ENCODE measurements around the gene ARID5B. TPM values are rescaled to one million over a fixed set of nuclear protein-coding genes. Genes with fewer than 3 reads are reported as not detected.

ARID5B gene
- total and polyA plus RNA-seq, 2 of the 4 experiments (the other 2 are of a cell fraction) = 41.0 to 125 TPM

DNA sequence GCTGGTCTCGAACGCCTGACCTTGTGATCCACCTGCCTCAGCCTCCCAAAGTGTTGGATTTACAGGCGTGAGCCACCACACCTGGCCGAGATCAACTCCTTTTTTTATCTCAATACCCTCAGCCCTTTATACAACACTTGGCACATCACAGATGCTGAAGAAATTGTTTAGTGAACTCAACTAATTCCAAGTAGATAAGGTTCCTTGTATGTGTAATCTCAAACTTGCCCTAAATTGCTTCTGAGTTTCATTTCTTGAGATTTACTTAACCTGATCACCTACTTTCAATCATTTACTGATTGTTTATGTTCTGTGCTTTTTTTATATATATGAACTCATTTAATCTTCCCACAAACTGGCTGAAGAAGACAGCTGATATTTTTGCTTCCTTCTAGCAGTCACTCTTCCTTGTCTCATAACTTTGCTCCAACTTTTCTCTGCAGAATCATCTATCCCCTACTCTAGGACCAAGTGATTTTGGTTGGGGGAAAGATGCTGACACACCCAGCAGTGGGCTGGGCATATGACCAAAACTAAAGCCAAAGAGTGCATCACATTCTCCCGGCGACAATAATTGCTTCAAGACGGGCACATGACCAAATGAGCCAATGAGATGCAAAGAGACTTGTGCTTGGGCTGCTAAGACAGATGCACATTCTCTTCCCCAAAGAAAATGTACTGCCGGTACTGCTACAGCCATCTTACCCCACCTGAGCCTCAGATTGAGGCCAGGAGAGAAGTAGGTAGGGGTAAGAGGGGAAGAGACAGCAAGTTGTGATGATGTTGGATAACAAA lies 40.3 kb upstream of the ARID5B start:
- peak overlapping the region; percentile 9 for H2AFZ ChIP-seq (replicated peaks; ENCODE audit: low read length, poor library complexity)
- CTCF ChIA-PET = interaction anchor here (0.7 to 1.4 kb wide), 2 partner anchors 11 to 289 kb away, joined by 3 read pairs; no protein-coding TSS in a partner anchor

More for the DNA sequence above, 40.3 kb upstream of the ARID5B start:
- Histone ChIP-seq H3K9ac (ENCODE audit: low read depth, low read length) (no peak overlapping the region), H3K23ac (ENCODE audit: low read depth, low read length) (no peak overlapping the region), H3K36me3 (ENCODE audit: control insufficient read depth, insufficient read depth, low read length) (no peaks in the 10 kb centered on the region), H4K8ac (ENCODE audit: low read depth in 2 of 2, low read length in 2 of 2) (no peak overlapping the region), H4K5ac (ENCODE audit: low read depth, low read length) (no peak overlapping the region), H3K56ac (ENCODE audit: extremely low read depth, insufficient read depth, low read length) (no peak overlapping the region), H2BK5ac (ENCODE audit: low read depth, low read length, poor library complexity, severe bottlenecking) (no peak overlapping the region), H2BK20ac (ENCODE audit: low read depth, low read length) (no peak overlapping the region), H3K18ac (ENCODE audit: low read depth, low read length) (no peak overlapping the region), H4K20me1 (ENCODE audit: insufficient read depth, low read length) (no peaks in the 10 kb centered on the region), H3K79me1 (ENCODE audit: low read depth in 1 of 2, low read length in 2 of 2) (no peaks in the 10 kb centered on the region), H3K9me1 (ENCODE audit: insufficient read depth, low read length) (no peaks in the 10 kb centered on the region), H3K27me3 (ENCODE audit: control insufficient read depth, insufficient read depth, low read length) (no peaks in the 10 kb centered on the region), H3K9me3 (ENCODE audit: control insufficient read depth, insufficient read depth, low read length) (no peaks in the 10 kb centered on the region), H3K14ac (replicated peaks; ENCODE audit: low read depth, low read length) (no peak overlapping the region), H2AK9ac (replicated peaks; ENCODE audit: low read depth, low read length, poor library complexity) (no peak overlapping the region), H3K4me3 (ENCODE audit: insufficient read depth, low read depth, low read length) (no peak overlapping the region), H3K4me1 (ENCODE audit: control insufficient read depth, insufficient read depth, low read length) (no peaks in the 10 kb centered on the region), H3K4me2 (ENCODE audit: low read depth, low read length) (no peak overlapping the region), H4K91ac (ENCODE audit: insufficient read depth, low read depth, low read length) (no peak overlapping the region), H3K4ac (ENCODE audit: low read depth, low read length) (no peak overlapping the region), H2BK120ac (ENCODE audit: low read depth, low read length) (no peak overlapping the region), H3K27ac (ENCODE audit: insufficient read depth, low read length) (no peak overlapping the region), H2AK5ac (ENCODE audit: low read depth, low read length) (no peak overlapping the region), H2BK15ac (ENCODE audit: low read depth, low read length) (no peak overlapping the region)
- dilution Hi-C loops (cut with HindIII; ENCODE audit: low sequenced_read_pairs, unreplicated experiment) (no loop called here), intact Hi-C loops (cut with micrococcal nuclease) (no loop called here), in situ Hi-C loops (cut with MboI; ENCODE audit: low sequenced_read_pairs) (no loop called here)
- no TSS peak for BruUV-seq (replicated peaks)
- POLR2A ChIA-PET (ENCODE audit: unreplicated experiment) = no interaction called here
- WGBS, 2 experiments (ENCODE audit: extremely low coverage in 2 of 2, insufficient read length in 1 of 2) = 80% methylated on average over 1 of the region's 8 CpGs; no CpG with 5 or more reads in 1 of the 2 experiments
- TF ChIP-seq, protein P1, sequence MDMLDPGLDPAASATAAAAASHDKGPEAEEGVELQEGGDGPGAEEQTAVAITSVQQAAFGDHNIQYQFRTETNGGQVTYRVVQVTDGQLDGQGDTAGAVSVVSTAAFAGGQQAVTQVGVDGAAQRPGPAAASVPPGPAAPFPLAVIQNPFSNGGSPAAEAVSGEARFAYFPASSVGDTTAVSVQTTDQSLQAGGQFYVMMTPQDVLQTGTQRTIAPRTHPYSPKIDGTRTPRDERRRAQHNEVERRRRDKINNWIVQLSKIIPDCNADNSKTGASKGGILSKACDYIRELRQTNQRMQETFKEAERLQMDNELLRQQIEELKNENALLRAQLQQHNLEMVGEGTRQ (IDR thresholded peaks at IDR 0.05; ENCODE audit: low read depth, low read length) = peak; percentile 23; the same call in 1 of the 2 replicates
- TF ChIP-seq POLR2A (IDR thresholded peaks at IDR 0.05; ENCODE audit: low read depth, low read length) = no peak
- DNase-seq = no peak
- ATAC-seq (ENCODE audit: low read depth) = no peak
